Keratinocyte (primary cell): ENCODE measurements around the gene KLHDC7B. TPM values are rescaled to one million over a fixed set of nuclear protein-coding genes. Genes with fewer than 3 reads are reported as not detected.

Source experiments
- DNase-seq: peaks from one replicate; pipeline ENCODE4 v3.0.0-alpha.2; 2011; ENCODE audit warnings: low read depth, missing footprints, low spot score
- FAIRE-seq: peaks from 2 replicates; lab custom pipeline; 2011; peaks lifted over from hg19 to GRCh38; lab: Jason Lieb, UNC
- H2AFZ ChIP-seq: 2 replicates; pipeline ENCODE4 v1.6.0; 2012; ENCODE audit warnings: low read length, control low read depth, inconsistent platforms; ENCODE audit not compliant: control insufficient read depth
- H3K27ac ChIP-seq: 2 replicates; pipeline ENCODE4 v1.5.1; 2011; ENCODE audit warnings: low read length; ENCODE audit not compliant: control insufficient read depth, insufficient read depth
- H3K27me3 ChIP-seq: 3 replicates; pipeline ENCODE4 v1.6.0; 2011; ENCODE audit warnings: low read length; ENCODE audit not compliant: control insufficient read depth, insufficient read depth; ENCODE audit errors: extremely low read depth
- H3K36me3 ChIP-seq, 2 experiments: 2 replicates in 1 of 2; 3 replicates in 1 of 2; pipeline ENCODE4 v1.5.1; 2011; ENCODE audit warnings: low read length in 2 of 2, mild to moderate bottlenecking in 1 of 2; ENCODE audit not compliant: control insufficient read depth in 2 of 2, insufficient read depth in 2 of 2; ENCODE audit errors: extremely low read depth in 1 of 2
- H3K4me1 ChIP-seq: 3 replicates; pipeline ENCODE4 v1.5.1; 2011; ENCODE audit warnings: low read length; ENCODE audit not compliant: control insufficient read depth, insufficient read depth; ENCODE audit errors: extremely low read depth
- H3K4me2 ChIP-seq: 3 replicates; pipeline ENCODE4 v1.6.0; 2011; ENCODE audit warnings: low read depth, low read length; ENCODE audit not compliant: control insufficient read depth, insufficient read depth; ENCODE audit errors: extremely low read depth
- H3K4me3 ChIP-seq, 3 experiments: fragments of 200-600 bp in 1 of 3; sonication (generic) in 1 of 3; 2 replicates in 2 of 3; 3 replicates in 1 of 3; pipeline ENCODE4 v1.5.1; 2011 to 2016; ENCODE audit warnings: low read length in 3 of 3, mild to moderate bottlenecking in 3 of 3, control low read depth in 2 of 3, inconsistent platforms in 1 of 3, low read depth in 1 of 3, mixed read lengths in 1 of 3, mixed run types in 1 of 3, moderate library complexity in 1 of 3; ENCODE audit not compliant: control insufficient read depth in 2 of 3, insufficient read depth in 2 of 3; ENCODE audit errors: extremely low read depth in 1 of 3
- H3K79me2 ChIP-seq: 2 replicates; pipeline ENCODE4 v1.6.0; 2012; ENCODE audit warnings: low read length; ENCODE audit not compliant: control insufficient read depth, insufficient read depth
- H3K9ac ChIP-seq: 3 replicates; pipeline ENCODE4 v1.6.0; 2011; ENCODE audit warnings: low read length; ENCODE audit not compliant: control insufficient read depth, insufficient read depth; ENCODE audit errors: extremely low read depth
- H3K9me1 ChIP-seq: 3 replicates; pipeline ENCODE4 v1.6.0; 2011; ENCODE audit warnings: low read length; ENCODE audit not compliant: control insufficient read depth, insufficient read depth; ENCODE audit errors: extremely low read depth
- H3K9me3 ChIP-seq: 2 replicates; pipeline ENCODE4 v1.5.1; 2012; ENCODE audit warnings: low read depth, low read length; ENCODE audit not compliant: control insufficient read depth
- H4K20me1 ChIP-seq: 3 replicates; pipeline ENCODE4 v1.6.0; 2011; ENCODE audit warnings: low read length; ENCODE audit not compliant: control insufficient read depth, insufficient read depth; ENCODE audit errors: extremely low read depth
- EZH2 ChIP-seq: IDR thresholded peaks from one replicate; pipeline ENCODE4 v1.6.1; 2012; ENCODE audit warnings: inconsistent platforms, mild to moderate bottlenecking, low read length, moderate library complexity
- dilution Hi-C: fragments of 300-500 bp; cut with MboI; formaldehyde crosslinking; loops from one replicate; pipeline ENCODE4 v1.7.0; 2020; ENCODE audit warnings: low sequenced_read_pairs; ENCODE audit not compliant: extremely low pct_ligation_motif_present
- polyA plus RNA-seq, 5 experiments: library from polyadenylated mRNA; depleted of rRNA in 3 of 5; stranded (reverse) in 3 of 5; stranded (forward) in 1 of 5; unstranded in 1 of 5; fragments of >200 nt; gene quantifications; 1 replicate in 1 of 5; 2 replicates in 3 of 5; 3 replicates in 1 of 5; pipeline versions ENCODE4 v1.2.1 to v1.2.3, GENCODE V29; 2011 to 2012; ENCODE audit warnings: missing spikeins in 2 of 5, low read depth in 1 of 5, low replicate concordance in 1 of 5
- TF ChIP-seq, protein P1 (sequence below), 3 experiments: IDR thresholded peaks in 1 of 3; conservative IDR thresholded peaks in 1 of 3; optimal IDR thresholded peaks in 1 of 3; 2 replicates in 2 of 3; 3 replicates in 1 of 3; pipeline versions ENCODE3 to v1.5.1; 2011; ENCODE audit warnings: low read length in 3 of 3, mild to moderate bottlenecking in 3 of 3, moderate library complexity in 2 of 3, control low read depth in 1 of 3, inconsistent platforms in 1 of 3; ENCODE audit not compliant: insufficient read depth in 2 of 3; ENCODE audit errors: extremely low read depth in 1 of 3

The KLHDC7B gene
- polyA plus RNA-seq, 1 donor (not counting 4 experiments of a cell fraction or from before 2014, with no cell fraction given) = 0.01 TPM

DNA sequence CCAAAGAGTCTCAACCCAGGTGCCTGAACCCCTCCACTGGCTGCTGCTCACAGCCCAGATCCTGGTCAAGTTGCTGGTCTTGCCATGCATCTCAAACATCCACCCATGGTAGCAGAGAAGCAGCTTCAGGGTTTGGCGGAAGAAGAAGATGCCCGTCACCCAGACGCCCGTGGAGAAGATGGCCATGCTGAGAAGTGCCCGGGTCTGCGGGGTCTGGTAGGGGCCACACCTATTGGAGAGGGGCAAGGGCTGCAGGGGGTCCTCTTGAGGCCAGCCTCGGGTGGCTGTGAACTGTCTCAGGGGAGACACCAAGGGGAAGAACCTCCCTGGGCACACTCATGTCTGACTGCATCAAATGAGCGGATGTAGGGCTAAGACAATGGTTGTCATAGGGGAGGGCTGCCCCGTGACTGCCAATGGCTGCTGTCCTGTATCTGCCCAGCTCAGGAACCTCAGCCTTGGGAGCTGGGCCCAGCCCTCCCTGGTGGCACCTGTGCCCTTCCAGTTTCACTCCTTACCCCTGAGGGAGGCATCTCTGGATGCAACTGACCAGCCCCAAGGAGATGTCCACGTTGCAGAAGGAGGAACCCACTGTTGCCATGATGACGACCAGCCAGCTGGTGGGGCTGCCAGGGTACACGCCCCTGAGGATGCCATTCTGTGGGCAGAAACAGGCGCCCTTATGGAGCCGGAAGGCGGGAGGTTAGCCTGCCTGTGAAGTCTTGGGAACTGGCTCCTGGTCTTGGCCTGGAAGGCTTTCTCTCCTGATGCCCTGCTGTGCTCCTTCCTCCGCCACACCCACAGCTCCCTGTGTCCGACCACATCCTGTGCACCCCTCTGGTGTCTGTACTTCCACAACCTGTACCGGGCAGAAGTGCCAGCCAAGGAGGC is 31.4 kb downstream of the KLHDC7B start:
- Histone ChIP-seq H2AFZ (no peak overlapping the region), H3K79me2 (peaks cover 10% of the 10 kb centered on the region), H4K20me1 (no peaks in the 10 kb centered on the region), H3K4me2 (no peak overlapping the region), H3K36me3 (peaks cover 12 to 14% of the 10 kb centered on the region in 2 experiments), H3K4me1 (peaks cover 7% of the 10 kb centered on the region), H3K9me1 (no peaks in the 10 kb centered on the region), H3K9ac (no peak overlapping the region), H3K9me3 (no peaks in the 10 kb centered on the region), H3K27ac (no peak overlapping the region), H3K27me3 (no peaks in the 10 kb centered on the region), H3K4me3 (no peak overlapping the region)
- dilution Hi-C loops = no loop called here
- FAIRE-seq (no peak), DNase-seq (no peak)
- no peak for TF ChIP-seq EZH2
- TF ChIP-seq, protein P1, sequence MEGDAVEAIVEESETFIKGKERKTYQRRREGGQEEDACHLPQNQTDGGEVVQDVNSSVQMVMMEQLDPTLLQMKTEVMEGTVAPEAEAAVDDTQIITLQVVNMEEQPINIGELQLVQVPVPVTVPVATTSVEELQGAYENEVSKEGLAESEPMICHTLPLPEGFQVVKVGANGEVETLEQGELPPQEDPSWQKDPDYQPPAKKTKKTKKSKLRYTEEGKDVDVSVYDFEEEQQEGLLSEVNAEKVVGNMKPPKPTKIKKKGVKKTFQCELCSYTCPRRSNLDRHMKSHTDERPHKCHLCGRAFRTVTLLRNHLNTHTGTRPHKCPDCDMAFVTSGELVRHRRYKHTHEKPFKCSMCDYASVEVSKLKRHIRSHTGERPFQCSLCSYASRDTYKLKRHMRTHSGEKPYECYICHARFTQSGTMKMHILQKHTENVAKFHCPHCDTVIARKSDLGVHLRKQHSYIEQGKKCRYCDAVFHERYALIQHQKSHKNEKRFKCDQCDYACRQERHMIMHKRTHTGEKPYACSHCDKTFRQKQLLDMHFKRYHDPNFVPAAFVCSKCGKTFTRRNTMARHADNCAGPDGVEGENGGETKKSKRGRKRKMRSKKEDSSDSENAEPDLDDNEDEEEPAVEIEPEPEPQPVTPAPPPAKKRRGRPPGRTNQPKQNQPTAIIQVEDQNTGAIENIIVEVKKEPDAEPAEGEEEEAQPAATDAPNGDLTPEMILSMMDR (optimal IDR thresholded peaks at IDR 0.05 in 1 of 3, IDR thresholded peaks at IDR 0.05 in 1 of 3, conservative IDR thresholded peaks at IDR 0.05 in 1 of 3; ENCODE audit: extremely low read depth in 1 of 3, insufficient read depth in 2 of 3, low read length in 3 of 3) = no peak

DNA sequence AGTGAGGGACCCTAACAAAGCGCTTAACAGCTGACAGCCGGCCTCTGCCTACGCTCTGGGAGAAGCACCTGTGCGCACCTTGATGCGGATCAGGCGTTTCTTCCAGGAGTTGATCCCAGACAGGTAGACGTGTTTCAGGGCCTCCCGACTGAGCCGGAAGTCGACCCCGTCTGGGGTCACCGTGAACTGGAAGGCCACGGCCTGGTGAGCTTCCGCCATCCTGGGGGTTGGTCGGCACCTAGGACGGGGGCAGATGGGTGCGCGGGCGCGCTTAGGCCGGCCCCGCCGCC is 31.9 kb downstream of the KLHDC7B start:
- FAIRE-seq = no peak
- Histone ChIP-seq H3K9me1 (no peaks in the 10 kb centered on the region), H3K4me1 (peaks cover 7% of the 10 kb centered on the region), H2AFZ (no peak overlapping the region), H3K79me2 (peaks cover 11% of the 10 kb centered on the region), H3K27ac (no peak overlapping the region), H3K9ac (no peak overlapping the region), H3K4me3 (no peak overlapping the region), H3K4me2 (no peak overlapping the region), H3K36me3 (peaks cover 10 to 11% of the 10 kb centered on the region in 2 experiments), H4K20me1 (no peaks in the 10 kb centered on the region), H3K9me3 (no peaks in the 10 kb centered on the region), H3K27me3 (no peaks in the 10 kb centered on the region)
- dilution Hi-C loops = no loop called here
- TF ChIP-seq, protein P1 (optimal IDR thresholded peaks at IDR 0.05 in 1 of 3, IDR thresholded peaks at IDR 0.05 in 1 of 3, conservative IDR thresholded peaks at IDR 0.05 in 1 of 3; ENCODE audit: extremely low read depth in 1 of 3, insufficient read depth in 2 of 3, low read length in 3 of 3) = no peak
- no peak for TF ChIP-seq EZH2
- no peak for DNase-seq
